OCI-LY3 (cell line): ENCODE data around the gene DCLK1.

Source experiments
- EZH2phosphoT487 ChIP-seq: fragments of 200-600 bp; shearing (Covaris generic); IDR thresholded peaks from 2 replicates; pipeline ENCODE4 v1.6.1; 2018; ENCODE audit warnings: antibody characterized with exemption, mixed run types, low read depth
- TF ChIP-seq, protein P1 (sequence below): fragments of 200-600, 300-600 bp; sonication (generic); IDR thresholded peaks from 2 replicates; pipeline ENCODE4 v1.5.1; 2014; ENCODE audit warnings: antibody characterized with exemption, low read length, low read depth

- TF ChIP-seq, protein P1, sequence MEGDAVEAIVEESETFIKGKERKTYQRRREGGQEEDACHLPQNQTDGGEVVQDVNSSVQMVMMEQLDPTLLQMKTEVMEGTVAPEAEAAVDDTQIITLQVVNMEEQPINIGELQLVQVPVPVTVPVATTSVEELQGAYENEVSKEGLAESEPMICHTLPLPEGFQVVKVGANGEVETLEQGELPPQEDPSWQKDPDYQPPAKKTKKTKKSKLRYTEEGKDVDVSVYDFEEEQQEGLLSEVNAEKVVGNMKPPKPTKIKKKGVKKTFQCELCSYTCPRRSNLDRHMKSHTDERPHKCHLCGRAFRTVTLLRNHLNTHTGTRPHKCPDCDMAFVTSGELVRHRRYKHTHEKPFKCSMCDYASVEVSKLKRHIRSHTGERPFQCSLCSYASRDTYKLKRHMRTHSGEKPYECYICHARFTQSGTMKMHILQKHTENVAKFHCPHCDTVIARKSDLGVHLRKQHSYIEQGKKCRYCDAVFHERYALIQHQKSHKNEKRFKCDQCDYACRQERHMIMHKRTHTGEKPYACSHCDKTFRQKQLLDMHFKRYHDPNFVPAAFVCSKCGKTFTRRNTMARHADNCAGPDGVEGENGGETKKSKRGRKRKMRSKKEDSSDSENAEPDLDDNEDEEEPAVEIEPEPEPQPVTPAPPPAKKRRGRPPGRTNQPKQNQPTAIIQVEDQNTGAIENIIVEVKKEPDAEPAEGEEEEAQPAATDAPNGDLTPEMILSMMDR = no peak
- TF ChIP-seq EZH2phosphoT487 = no peak
These were observed 334.6 kb downstream of the DCLK1 start for GRCh38 chr13:35796623-35797022.
